Measurements from ENCODE around the gene RAP1GDS1. TPM values are rescaled to one million over a fixed set of nuclear protein-coding genes. Genes with fewer than 3 reads are reported as not detected.
"Not testable (repeated sequence)": the region's sequence is repeated elsewhere in the genome, so short reads cannot be mapped to it uniquely, and the experiment has no call there.

The RAP1GDS1 gene
- total and polyA plus RNA-seq, 2 experiments from 2014 or later: 49.2 to 56.7 TPM

GRCh38 chr4:98363431-98363830 is 102.2 kb downstream of the RAP1GDS1 start:
- in situ Hi-C loops (cut with MboI): no loop called here
- peaks cover 9% of the 10 kb centered on the region; the same call in 1 of the 2 replicates for H3K36me3 ChIP-seq (ENCODE audit: low read depth)
- H2AFZ ChIP-seq: no peak overlapping the region
- no peak overlapping the region for H3K9ac ChIP-seq
- TF ChIP-seq EZH2phosphoT487 (IDR thresholded peaks at IDR 0.05; ENCODE audit: insufficient read depth, low read depth): no peak
- TF ChIP-seq EZH2 (IDR thresholded peaks at IDR 0.05; ENCODE audit: insufficient read depth, poor library complexity, severe bottlenecking): no peak
- H3K27ac ChIP-seq: no peak overlapping the region
- H4K20me1 ChIP-seq (ENCODE audit: insufficient read depth): no peaks in the 10 kb centered on the region
- no peaks in the 10 kb centered on the region for H3K4me1 ChIP-seq (ENCODE audit: insufficient read depth)
- no peaks in the 10 kb centered on the region for H3K27me3 ChIP-seq (replicated peaks; ENCODE audit: insufficient read depth)
- H3K4me2 ChIP-seq (ENCODE audit: unreplicated experiment): no peak overlapping the region
- DNase-seq: no peak
- no peaks in the 10 kb centered on the region for H3K9me3 ChIP-seq (ENCODE audit: low read depth)
- H3F3A ChIP-seq (ENCODE audit: insufficient read depth): no peaks in the 10 kb centered on the region
- peaks cover 36% of the 10 kb centered on the region for H3K79me2 ChIP-seq (ENCODE audit: insufficient read depth)
- no peak overlapping the region for H3K4me3 ChIP-seq
- H3K9me2 ChIP-seq (ENCODE audit: insufficient read depth): no peaks in the 10 kb centered on the region; the same call in 1 of the 2 replicates

- H3K27ac ChIP-seq; H3K36me3 ChIP-seq (ENCODE audit: low read depth); H3K4me3 ChIP-seq; H3F3A ChIP-seq (ENCODE audit: insufficient read depth); H3K9me3 ChIP-seq (ENCODE audit: low read depth); H3K4me2 ChIP-seq (ENCODE audit: unreplicated experiment); H4K20me1 ChIP-seq (ENCODE audit: insufficient read depth); H3K9me2 ChIP-seq (ENCODE audit: insufficient read depth); H3K4me1 ChIP-seq (ENCODE audit: insufficient read depth); H3K27me3 ChIP-seq (replicated peaks; ENCODE audit: insufficient read depth); H2AFZ ChIP-seq; in situ Hi-C loops (cut with MboI); DNase-seq; H3K9ac ChIP-seq: not testable (repeated sequence)
- H3K79me2 ChIP-seq (ENCODE audit: insufficient read depth): peaks cover 13% of the 10 kb centered on the region; the same call in 1 of the 2 replicates
- WGBS, 2 experiments (ENCODE audit: low coverage in 1 of 2, low lambda C conversion rate in 2 of 2, missing lambda C conversion rate in 2 of 2): 96 to 99% methylated on average over 3 of the region's 3 CpGs
These were observed 105.1 kb downstream of the RAP1GDS1 start for GRCh38 chr4:98366275-98366674.

GRCh38 chr4:98368000-98368399 is 106.8 kb downstream of the RAP1GDS1 start:
- H3K9me2 ChIP-seq (ENCODE audit: insufficient read depth); H3K79me2 ChIP-seq (ENCODE audit: insufficient read depth); H3K4me3 ChIP-seq; H3K9me3 ChIP-seq (ENCODE audit: low read depth); H3K27me3 ChIP-seq (replicated peaks; ENCODE audit: insufficient read depth); H3K27ac ChIP-seq; H3K4me2 ChIP-seq (ENCODE audit: unreplicated experiment); H2AFZ ChIP-seq; H3F3A ChIP-seq (ENCODE audit: insufficient read depth); H3K9ac ChIP-seq; H3K4me1 ChIP-seq (ENCODE audit: insufficient read depth); DNase-seq; H3K36me3 ChIP-seq (ENCODE audit: low read depth); H4K20me1 ChIP-seq (ENCODE audit: insufficient read depth); in situ Hi-C loops (cut with MboI): not testable (repeated sequence)
- WGBS, 2 experiments (ENCODE audit: low coverage in 1 of 2, low lambda C conversion rate in 2 of 2, missing lambda C conversion rate in 2 of 2): 93 to 98% methylated on average over 3 of the region's 3 CpGs

GRCh38 chr4:98369322-98369721 is 108.1 kb downstream of the RAP1GDS1 start:
- no peak for DNase-seq
- Histone ChIP-seq H3K27me3 (replicated peaks; ENCODE audit: insufficient read depth) (no peaks in the 10 kb centered on the region), H3K9ac (no peak overlapping the region), H3F3A (ENCODE audit: insufficient read depth) (0 out of 2 replicates have a peak, but pooled peaks cover 3% of the 10 kb centered on the region), H3K4me2 (ENCODE audit: unreplicated experiment) (no peak overlapping the region), H3K36me3 (ENCODE audit: low read depth) (peaks cover 5% of the 10 kb centered on the region; the same call in 1 of the 2 replicates), H2AFZ (no peak overlapping the region), H3K9me3 (ENCODE audit: low read depth) (no peaks in the 10 kb centered on the region), H3K9me2 (ENCODE audit: insufficient read depth) (no peaks in the 10 kb centered on the region; the same call in 1 of the 2 replicates), H3K4me3 (no peak overlapping the region), H3K4me1 (ENCODE audit: insufficient read depth) (no peaks in the 10 kb centered on the region), H4K20me1 (ENCODE audit: insufficient read depth) (no peaks in the 10 kb centered on the region), H3K27ac (no peak overlapping the region), H3K79me2 (ENCODE audit: insufficient read depth) (0 out of 2 replicates have a peak, but pooled peaks cover under 1% of the 10 kb centered on the region)
- 98 to 99% methylated on average over 3 of the region's 3 CpGs for WGBS, 2 experiments (ENCODE audit: low coverage in 1 of 2, low lambda C conversion rate in 2 of 2, missing lambda C conversion rate in 2 of 2)
- TF ChIP-seq EZH2phosphoT487 (IDR thresholded peaks at IDR 0.05; ENCODE audit: insufficient read depth, low read depth) (no peak), EZH2 (IDR thresholded peaks at IDR 0.05; ENCODE audit: insufficient read depth, poor library complexity, severe bottlenecking) (no peak)
- in situ Hi-C loops (cut with MboI): no loop called here

- Histone ChIP-seq H2AFZ (no peak overlapping the region), H4K20me1 (ENCODE audit: insufficient read depth) (no peaks in the 10 kb centered on the region), H3K27me3 (replicated peaks; ENCODE audit: insufficient read depth) (no peaks in the 10 kb centered on the region), H3K27ac (no peak overlapping the region), H3K9ac (no peak overlapping the region), H3K4me1 (ENCODE audit: insufficient read depth) (peaks cover 22% of the 10 kb centered on the region), H3K9me2 (ENCODE audit: insufficient read depth) (no peaks in the 10 kb centered on the region), H3K36me3 (ENCODE audit: low read depth) (peaks cover 9% of the 10 kb centered on the region; the same call in 1 of the 2 replicates), H3K4me3 (no peak overlapping the region), H3K9me3 (ENCODE audit: low read depth) (no peaks in the 10 kb centered on the region), H3K79me2 (ENCODE audit: insufficient read depth) (peaks cover 8% of the 10 kb centered on the region), H3F3A (ENCODE audit: insufficient read depth) (peaks cover 23% of the 10 kb centered on the region; the same call in 1 of the 2 replicates), H3K4me2 (ENCODE audit: unreplicated experiment) (no peak overlapping the region)
- no peak for DNase-seq
- WGBS, 2 experiments (ENCODE audit: low coverage in 1 of 2, low lambda C conversion rate in 2 of 2, missing lambda C conversion rate in 2 of 2): 66% methylated on average over 5 of the region's 5 CpGs
- in situ Hi-C loops (cut with MboI): no loop called here
- TF ChIP-seq EZH2 (IDR thresholded peaks at IDR 0.05; ENCODE audit: insufficient read depth, poor library complexity, severe bottlenecking) (no peak), EZH2phosphoT487 (IDR thresholded peaks at IDR 0.05; ENCODE audit: insufficient read depth, low read depth) (no peak)
These were observed 113.5 kb downstream of the RAP1GDS1 start for GRCh38 chr4:98374643-98375042.
